Measurements from ENCODE around the gene PI4K2A. TPM values are rescaled to one million over a fixed set of nuclear protein-coding genes. Genes with fewer than 3 reads are reported as not detected.

The PI4K2A gene
- polyA plus RNA-seq, 1 donor, result 37.4 TPM

- Histone ChIP-seq H3K4me1 (ENCODE audit: control insufficient read depth, insufficient read depth, low read length) (peaks cover 36% of the 10 kb centered on the region), H3K27ac (ENCODE audit: low read length) (peak overlapping the region; percentile 82), H3K4me3 (ENCODE audit: low read length) (peak overlapping the region; percentile 72), H3K36me3 (ENCODE audit: control insufficient read depth, insufficient read depth, low read length) (peaks cover 20% of the 10 kb centered on the region), H3K27me3 (ENCODE audit: control insufficient read depth, insufficient read depth, low read length) (no peaks in the 10 kb centered on the region), H3K9me3 (ENCODE audit: control insufficient read depth, low read depth, low read length) (no peaks in the 10 kb centered on the region)
- WGBS (ENCODE audit: insufficient coverage, low lambda C conversion rate), result no CpG with 5 or more reads among the region's 74 CpGs
- peak in 1 of 2 donors; percentile 77 for DNase-seq
Measured at GRCh38 chr10:97714401-97715258, 74.2 kb downstream of the PI4K2A start.

DNA sequence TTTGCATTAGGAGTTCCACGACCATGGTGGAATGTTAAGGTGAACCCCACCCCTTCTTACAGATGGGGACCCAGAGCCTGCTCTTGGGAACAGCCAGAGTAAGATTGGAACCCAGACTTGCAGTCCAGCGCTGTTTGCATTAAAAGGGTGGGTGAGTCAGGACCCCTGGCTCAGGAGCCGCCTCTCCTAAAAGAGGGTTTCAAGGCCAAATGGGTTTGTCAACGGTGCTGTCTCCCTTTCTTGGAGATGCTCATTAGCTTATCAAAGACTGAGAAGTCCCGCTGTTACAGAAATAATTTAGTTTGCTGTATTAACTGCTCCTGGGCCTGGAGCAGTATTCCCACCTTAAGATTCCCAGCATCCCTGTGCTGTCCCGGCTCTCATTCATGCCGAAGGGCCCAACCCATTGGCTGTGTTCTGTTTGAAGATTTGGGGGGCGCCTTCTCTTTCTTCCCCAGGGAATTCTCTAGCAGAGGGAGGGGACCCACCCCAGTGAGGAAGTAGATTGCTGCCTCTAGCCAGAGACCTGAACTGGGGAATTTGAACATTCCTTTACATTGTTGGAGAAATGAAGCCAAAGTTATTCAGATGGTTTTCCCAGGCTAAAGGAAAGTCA is 74.9 kb downstream of the PI4K2A start:
- H3K4me1 ChIP-seq (ENCODE audit: control insufficient read depth, insufficient read depth, low read length), result peaks cover 38% of the 10 kb centered on the region
- H3K4me3 ChIP-seq (ENCODE audit: low read length), result peak overlapping the region; percentile 72
- WGBS (ENCODE audit: insufficient coverage, low lambda C conversion rate), result no CpG with 5 or more reads among the region's 8 CpGs
- peaks cover 20% of the 10 kb centered on the region for H3K36me3 ChIP-seq (ENCODE audit: control insufficient read depth, insufficient read depth, low read length)
- peak overlapping the region; percentile 82 for H3K27ac ChIP-seq (ENCODE audit: low read length)
- H3K9me3 ChIP-seq (ENCODE audit: control insufficient read depth, low read depth, low read length), result no peaks in the 10 kb centered on the region
- no peak for DNase-seq
- no peaks in the 10 kb centered on the region for H3K27me3 ChIP-seq (ENCODE audit: control insufficient read depth, insufficient read depth, low read length)

GRCh38 chr10:97717627-97718026 is 77.2 kb downstream of the PI4K2A start:
- Histone ChIP-seq H3K9me3 (ENCODE audit: control insufficient read depth, low read depth, low read length) (no peaks in the 10 kb centered on the region), H3K36me3 (ENCODE audit: control insufficient read depth, insufficient read depth, low read length) (peaks cover 20% of the 10 kb centered on the region), H3K4me3 (ENCODE audit: low read length) (no peak overlapping the region), H3K27ac (ENCODE audit: low read length) (peak overlapping the region; percentile 91), H3K27me3 (ENCODE audit: control insufficient read depth, insufficient read depth, low read length) (no peaks in the 10 kb centered on the region), H3K4me1 (ENCODE audit: control insufficient read depth, insufficient read depth, low read length) (peaks cover 48% of the 10 kb centered on the region)
- no peak for DNase-seq
- no CpG with 5 or more reads among the region's 7 CpGs for WGBS (ENCODE audit: insufficient coverage, low lambda C conversion rate)

- Histone ChIP-seq H3K27ac (ENCODE audit: low read length) (peak overlapping the region; percentile 91), H3K9me3 (ENCODE audit: control insufficient read depth, low read depth, low read length) (no peaks in the 10 kb centered on the region), H3K4me3 (ENCODE audit: low read length) (no peak overlapping the region), H3K4me1 (ENCODE audit: control insufficient read depth, insufficient read depth, low read length) (peaks cover 44% of the 10 kb centered on the region), H3K27me3 (ENCODE audit: control insufficient read depth, insufficient read depth, low read length) (no peaks in the 10 kb centered on the region), H3K36me3 (ENCODE audit: control insufficient read depth, insufficient read depth, low read length) (peaks cover 20% of the 10 kb centered on the region)
- WGBS (ENCODE audit: insufficient coverage, low lambda C conversion rate), result no CpG with 5 or more reads among the region's 6 CpGs
- no peak for DNase-seq
Measured at GRCh38 chr10:97718178-97718577, 77.7 kb downstream of the PI4K2A start.

GRCh38 chr10:97718659-97719142 is 78.2 kb downstream of the PI4K2A start:
- peak overlapping the region; percentile 91 for H3K27ac ChIP-seq (ENCODE audit: low read length)
- H3K9me3 ChIP-seq (ENCODE audit: control insufficient read depth, low read depth, low read length), result no peaks in the 10 kb centered on the region
- DNase-seq, result peak; percentile 92 to 99
- no peaks in the 10 kb centered on the region for H3K27me3 ChIP-seq (ENCODE audit: control insufficient read depth, insufficient read depth, low read length)
- peaks cover 20% of the 10 kb centered on the region for H3K36me3 ChIP-seq (ENCODE audit: control insufficient read depth, insufficient read depth, low read length)
- whole genome bisulfite sequencing (ENCODE audit: insufficient coverage, low lambda C conversion rate), result 0% methylated on average over 1 of the region's 8 CpGs
- peaks cover 43% of the 10 kb centered on the region for H3K4me1 ChIP-seq (ENCODE audit: control insufficient read depth, insufficient read depth, low read length)
- H3K4me3 ChIP-seq (ENCODE audit: low read length), result no peak overlapping the region

- no peak for DNase-seq
- WGBS (ENCODE audit: insufficient coverage, low lambda C conversion rate), result 83% methylated on average over 1 of the region's 2 CpGs
- no peaks in the 10 kb centered on the region for H3K9me3 ChIP-seq (ENCODE audit: control insufficient read depth, low read depth, low read length)
- H3K27me3 ChIP-seq (ENCODE audit: control insufficient read depth, insufficient read depth, low read length), result no peaks in the 10 kb centered on the region
- H3K36me3 ChIP-seq (ENCODE audit: control insufficient read depth, insufficient read depth, low read length), result peaks cover 20% of the 10 kb centered on the region
- H3K27ac ChIP-seq (ENCODE audit: low read length), result peak overlapping the region; percentile 91
- H3K4me3 ChIP-seq (ENCODE audit: low read length), result no peak overlapping the region
- H3K4me1 ChIP-seq (ENCODE audit: control insufficient read depth, insufficient read depth, low read length), result peaks cover 43% of the 10 kb centered on the region
Measured at GRCh38 chr10:97719602-97720001, 79.1 kb downstream of the PI4K2A start.

DNA sequence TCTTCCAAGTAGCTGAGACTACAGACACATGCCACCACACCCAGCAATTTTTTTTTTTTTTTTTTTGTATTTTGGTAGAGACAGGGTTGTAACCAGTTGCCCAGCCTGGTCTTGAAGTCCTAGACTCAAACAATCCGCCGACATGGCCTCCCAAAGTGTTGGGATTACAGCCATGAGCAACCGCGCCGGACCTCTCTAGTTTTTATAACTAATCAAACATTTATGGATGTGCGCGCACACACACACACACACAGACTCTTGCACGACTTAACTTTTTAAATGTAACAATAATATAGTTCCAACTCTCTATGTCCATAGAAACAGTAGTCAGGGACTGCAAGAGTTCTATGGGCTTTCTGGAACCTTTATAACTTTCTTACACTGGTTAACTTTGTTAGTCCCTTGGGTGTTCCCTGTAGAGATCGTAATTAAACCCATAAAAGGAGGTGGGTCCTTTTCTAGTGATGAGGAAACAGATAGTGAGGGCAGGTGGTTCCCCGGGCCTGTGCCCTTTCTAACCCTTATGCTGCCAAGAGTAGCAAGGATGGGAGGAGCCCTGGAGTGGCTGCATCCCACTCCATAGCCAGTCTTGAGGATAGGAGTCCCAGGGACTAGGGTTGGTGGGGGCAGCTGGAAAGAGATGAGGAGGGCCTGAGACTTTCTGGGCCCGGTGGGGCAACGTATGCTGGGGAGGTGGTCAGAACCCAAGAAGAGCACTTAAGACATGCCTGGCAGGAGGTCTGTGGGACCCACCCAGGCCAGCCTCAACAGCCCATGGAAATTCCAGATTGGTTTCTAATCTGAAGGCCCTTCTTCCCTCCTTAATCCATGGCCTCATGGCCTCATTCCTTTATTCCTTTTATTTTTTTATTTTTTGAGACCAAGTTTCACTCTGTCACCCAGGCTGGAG is 81.7 kb downstream of the PI4K2A start:
- no peaks in the 10 kb centered on the region for H3K9me3 ChIP-seq (ENCODE audit: control insufficient read depth, low read depth, low read length)
- peaks cover 12% of the 10 kb centered on the region for H3K36me3 ChIP-seq (ENCODE audit: control insufficient read depth, insufficient read depth, low read length)
- no CpG with 5 or more reads among the region's 12 CpGs for WGBS (ENCODE audit: insufficient coverage, low lambda C conversion rate)
- peak overlapping the region; percentile 50 for H3K27ac ChIP-seq (ENCODE audit: low read length)
- no peak overlapping the region for H3K4me3 ChIP-seq (ENCODE audit: low read length)
- DNase-seq, result peak in 1 of 2 donors; percentile 82
- H3K27me3 ChIP-seq (ENCODE audit: control insufficient read depth, insufficient read depth, low read length), result no peaks in the 10 kb centered on the region
- H3K4me1 ChIP-seq (ENCODE audit: control insufficient read depth, insufficient read depth, low read length), result peaks cover 32% of the 10 kb centered on the region

- Histone ChIP-seq H3K27me3 (ENCODE audit: control insufficient read depth, insufficient read depth, low read length) (no peaks in the 10 kb centered on the region), H3K36me3 (ENCODE audit: control insufficient read depth, insufficient read depth, low read length) (peaks cover 3% of the 10 kb centered on the region), H3K4me3 (ENCODE audit: low read length) (no peak overlapping the region), H3K4me1 (ENCODE audit: control insufficient read depth, insufficient read depth, low read length) (peaks cover 28% of the 10 kb centered on the region), H3K9me3 (ENCODE audit: control insufficient read depth, low read depth, low read length) (no peaks in the 10 kb centered on the region), H3K27ac (ENCODE audit: low read length) (no peak overlapping the region)
- no peak for DNase-seq
- no CpG with 5 or more reads among the region's 3 CpGs for WGBS (ENCODE audit: insufficient coverage, low lambda C conversion rate)
Measured at GRCh38 chr10:97723001-97723400, 82.5 kb downstream of the PI4K2A start.

- no CpG with 5 or more reads among the region's 5 CpGs for WGBS (ENCODE audit: insufficient coverage, low lambda C conversion rate)
- Histone ChIP-seq H3K36me3 (ENCODE audit: control insufficient read depth, insufficient read depth, low read length) (no peaks in the 10 kb centered on the region), H3K4me3 (ENCODE audit: low read length) (no peak overlapping the region), H3K4me1 (ENCODE audit: control insufficient read depth, insufficient read depth, low read length) (peaks cover 14% of the 10 kb centered on the region), H3K27me3 (ENCODE audit: control insufficient read depth, insufficient read depth, low read length) (no peaks in the 10 kb centered on the region), H3K9me3 (ENCODE audit: control insufficient read depth, low read depth, low read length) (no peaks in the 10 kb centered on the region), H3K27ac (ENCODE audit: low read length) (peak overlapping the region; percentile 2)
- peak in 1 of 2 donors; percentile 51 for DNase-seq
Measured at GRCh38 chr10:97724341-97724941, 84.0 kb downstream of the PI4K2A start.

All from large intestine (tissue), 3 donors.